Keratinocyte (primary cell): ENCODE data around the gene LGR6.

Experiments
- CTCF ChIP-seq, 3 experiments: IDR thresholded peaks in 1 of 3; conservative IDR thresholded peaks in 1 of 3; optimal IDR thresholded peaks in 1 of 3; 2 replicates in 2 of 3; 3 replicates in 1 of 3; pipeline versions ENCODE3 to v1.5.1; 2011; ENCODE audit warnings: low read length in 3 of 3, mild to moderate bottlenecking in 3 of 3, moderate library complexity in 2 of 3, control low read depth in 1 of 3, inconsistent platforms in 1 of 3; ENCODE audit not compliant: insufficient read depth in 2 of 3; ENCODE audit errors: extremely low read depth in 1 of 3
- EZH2 ChIP-seq: IDR thresholded peaks from one replicate; pipeline ENCODE4 v1.6.1; 2012; ENCODE audit warnings: inconsistent platforms, mild to moderate bottlenecking, low read length, moderate library complexity

- TF ChIP-seq CTCF (optimal IDR thresholded peaks at IDR 0.05 in 1 of 3, IDR thresholded peaks at IDR 0.05 in 1 of 3, conservative IDR thresholded peaks at IDR 0.05 in 1 of 3; ENCODE audit: extremely low read depth in 1 of 3, insufficient read depth in 2 of 3, low read length in 3 of 3), result no peak
- TF ChIP-seq EZH2, result no peak
Observed at GRCh38 chr1:202187697-202188407, 5.7 kb upstream of the LGR6 start.
